ENCODE data around the gene WSCD1.

DNA sequence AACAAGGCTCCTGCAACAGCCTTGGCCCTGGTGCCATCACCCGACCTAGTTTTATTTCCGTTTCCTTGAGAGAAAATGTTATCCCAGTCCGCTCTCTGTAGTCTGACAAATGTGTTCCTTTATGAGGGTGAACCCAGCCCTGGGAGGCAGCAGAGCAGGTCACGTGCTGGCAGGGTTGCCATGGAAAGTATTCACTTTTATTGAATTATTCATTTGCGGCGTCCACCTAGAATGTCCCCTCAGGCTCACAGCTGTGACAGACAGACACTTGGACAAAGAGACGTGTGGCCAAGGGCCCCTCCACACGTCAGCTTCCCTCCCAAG is 90.0 kb downstream of the WSCD1 start:
- TF ChIP-seq GATA2 (IDR thresholded peaks at IDR 0.05; ENCODE audit: insufficient read depth, insufficient read length, low read depth, low read length) (no peak), POLR2A (IDR thresholded peaks at IDR 0.05; ENCODE audit: low read depth, low read length) (no peak), POLR2AphosphoS5 (IDR thresholded peaks at IDR 0.05; ENCODE audit: insufficient read depth, low read depth, low read length) (no peak), FOS (IDR thresholded peaks at IDR 0.05; ENCODE audit: borderline replicate concordance, insufficient read depth, low read length) (no peak)
- TF ChIP-seq, protein P1, sequence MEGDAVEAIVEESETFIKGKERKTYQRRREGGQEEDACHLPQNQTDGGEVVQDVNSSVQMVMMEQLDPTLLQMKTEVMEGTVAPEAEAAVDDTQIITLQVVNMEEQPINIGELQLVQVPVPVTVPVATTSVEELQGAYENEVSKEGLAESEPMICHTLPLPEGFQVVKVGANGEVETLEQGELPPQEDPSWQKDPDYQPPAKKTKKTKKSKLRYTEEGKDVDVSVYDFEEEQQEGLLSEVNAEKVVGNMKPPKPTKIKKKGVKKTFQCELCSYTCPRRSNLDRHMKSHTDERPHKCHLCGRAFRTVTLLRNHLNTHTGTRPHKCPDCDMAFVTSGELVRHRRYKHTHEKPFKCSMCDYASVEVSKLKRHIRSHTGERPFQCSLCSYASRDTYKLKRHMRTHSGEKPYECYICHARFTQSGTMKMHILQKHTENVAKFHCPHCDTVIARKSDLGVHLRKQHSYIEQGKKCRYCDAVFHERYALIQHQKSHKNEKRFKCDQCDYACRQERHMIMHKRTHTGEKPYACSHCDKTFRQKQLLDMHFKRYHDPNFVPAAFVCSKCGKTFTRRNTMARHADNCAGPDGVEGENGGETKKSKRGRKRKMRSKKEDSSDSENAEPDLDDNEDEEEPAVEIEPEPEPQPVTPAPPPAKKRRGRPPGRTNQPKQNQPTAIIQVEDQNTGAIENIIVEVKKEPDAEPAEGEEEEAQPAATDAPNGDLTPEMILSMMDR (IDR thresholded peaks at IDR 0.05; ENCODE audit: extremely low read depth in 1 of 2, insufficient read depth in 1 of 2, low read depth in 1 of 2, low read length in 2 of 2) = no peak

Measured in endothelial cell of umbilical vein (primary cell).